ENCODE data around the gene ERICH2.

The ERICH2 gene

DNA sequence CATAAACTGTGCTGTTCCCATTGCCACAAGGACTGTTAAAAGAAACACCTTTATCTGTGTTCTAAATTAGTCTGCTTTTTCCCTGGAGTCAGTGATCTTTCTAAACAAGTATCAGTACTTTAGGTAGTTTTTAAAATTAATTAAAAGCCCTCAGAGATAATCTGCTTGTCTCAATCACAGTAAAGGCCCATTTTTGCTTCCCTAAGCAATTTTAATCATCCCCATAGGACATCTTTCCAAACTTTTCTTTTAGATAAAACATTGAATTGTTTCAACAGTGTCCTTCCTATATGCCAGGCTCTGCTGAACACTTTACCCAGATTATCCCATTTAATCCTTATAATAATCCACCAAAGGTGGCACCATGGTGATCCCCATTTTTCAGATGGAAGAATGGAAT is 3.9 kb downstream of the ERICH2 start:
- Histone ChIP-seq H3K9ac (ENCODE audit: insufficient read length, low read depth) (no peak overlapping the region), H3K4me1 (ENCODE audit: insufficient read depth, insufficient read length) (no peaks in the 10 kb centered on the region), H3K9me3 (ENCODE audit: insufficient read depth, low read length) (no peaks in the 10 kb centered on the region), H3K27me3 (ENCODE audit: insufficient read depth, insufficient read length) (no peaks in the 10 kb centered on the region), H3K4me3 (ENCODE audit: insufficient read length, low read depth) (no peak overlapping the region), H3K36me3 (ENCODE audit: insufficient read depth, insufficient read length, low read length) (peaks cover 7% of the 10 kb centered on the region)
- TF ChIP-seq SUZ12 (IDR thresholded peaks at IDR 0.05; ENCODE audit: extremely low read depth, insufficient read depth, insufficient read length) (no peak), ZNF274 (IDR thresholded peaks at IDR 0.05; ENCODE audit: low read depth, low read length) (no peak), YY1 (IDR thresholded peaks at IDR 0.05; ENCODE audit: insufficient read depth, insufficient read length) (no peak)
- DNase-seq (ENCODE audit: low read depth, low spot score) = no peak

GRCh38 chr2:170778900-170779299 is 8.7 kb downstream of the ERICH2 start:
- H3K4me1 ChIP-seq (ENCODE audit: insufficient read depth, insufficient read length) = no peaks in the 10 kb centered on the region
- no peaks in the 10 kb centered on the region for H3K9me3 ChIP-seq (ENCODE audit: insufficient read depth, low read length)
- no peaks in the 10 kb centered on the region for H3K27me3 ChIP-seq (ENCODE audit: insufficient read depth, insufficient read length)
- DNase-seq (ENCODE audit: low read depth, low spot score) = no peak
- no peak for TF ChIP-seq SUZ12 (IDR thresholded peaks at IDR 0.05; ENCODE audit: extremely low read depth, insufficient read depth, insufficient read length)
- H3K4me3 ChIP-seq (ENCODE audit: insufficient read length, low read depth) = no peak overlapping the region
- peaks cover 7% of the 10 kb centered on the region for H3K36me3 ChIP-seq (ENCODE audit: insufficient read depth, insufficient read length, low read length)
- H3K9ac ChIP-seq (ENCODE audit: insufficient read length, low read depth) = no peak overlapping the region

- H3K9me3 ChIP-seq (ENCODE audit: insufficient read depth, low read length) = no peaks in the 10 kb centered on the region
- no peak overlapping the region for H3K9ac ChIP-seq (ENCODE audit: insufficient read length, low read depth)
- peaks cover 5% of the 10 kb centered on the region for H3K36me3 ChIP-seq (ENCODE audit: insufficient read depth, insufficient read length, low read length)
- no peaks in the 10 kb centered on the region for H3K4me1 ChIP-seq (ENCODE audit: insufficient read depth, insufficient read length)
- no peak for TF ChIP-seq SUZ12 (IDR thresholded peaks at IDR 0.05; ENCODE audit: extremely low read depth, insufficient read depth, insufficient read length)
- no peak for TF ChIP-seq YY1 (IDR thresholded peaks at IDR 0.05; ENCODE audit: insufficient read depth, insufficient read length)
- no peak for TF ChIP-seq ZNF274 (IDR thresholded peaks at IDR 0.05; ENCODE audit: low read depth, low read length)
- DNase-seq (ENCODE audit: low read depth, low spot score) = no peak
- no peaks in the 10 kb centered on the region for H3K27me3 ChIP-seq (ENCODE audit: insufficient read depth, insufficient read length)
- H3K4me3 ChIP-seq (ENCODE audit: insufficient read length, low read depth) = no peak overlapping the region
Observed at GRCh38 chr2:170779304-170779703, 9.1 kb downstream of the ERICH2 start.

DNA sequence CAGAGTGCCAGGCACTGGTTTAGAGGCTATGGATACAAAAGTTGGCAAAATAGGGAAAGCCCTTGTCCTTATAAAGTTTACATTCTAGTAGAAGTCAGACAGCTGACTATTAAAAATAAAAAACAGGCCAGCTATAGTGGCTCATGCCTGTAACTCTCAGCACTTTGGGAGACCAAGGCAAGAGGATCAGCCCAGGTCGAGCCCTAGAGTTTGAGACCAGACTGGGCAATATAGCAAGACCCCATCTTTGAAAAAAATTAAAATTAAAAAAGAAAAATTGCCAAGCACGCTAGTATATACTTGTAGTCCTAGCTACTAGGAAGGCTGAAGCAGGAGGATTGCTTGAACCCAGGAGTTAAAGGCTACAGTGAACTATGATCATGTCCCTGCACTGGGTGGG is 12.5 kb downstream of the ERICH2 start:
- Histone ChIP-seq H3K4me1 (ENCODE audit: insufficient read depth, insufficient read length) (no peaks in the 10 kb centered on the region), H3K9ac (ENCODE audit: insufficient read length, low read depth) (no peak overlapping the region), H3K9me3 (ENCODE audit: insufficient read depth, low read length) (no peaks in the 10 kb centered on the region), H3K36me3 (ENCODE audit: insufficient read depth, insufficient read length, low read length) (no peaks in the 10 kb centered on the region), H3K27me3 (ENCODE audit: insufficient read depth, insufficient read length) (no peaks in the 10 kb centered on the region), H3K4me3 (ENCODE audit: insufficient read length, low read depth) (no peak overlapping the region)
- no peak for DNase-seq (ENCODE audit: low read depth, low spot score)
- TF ChIP-seq YY1 (IDR thresholded peaks at IDR 0.05; ENCODE audit: insufficient read depth, insufficient read length) (no peak), SUZ12 (IDR thresholded peaks at IDR 0.05; ENCODE audit: extremely low read depth, insufficient read depth, insufficient read length) (no peak), ZNF274 (IDR thresholded peaks at IDR 0.05; ENCODE audit: low read depth, low read length) (no peak)

GRCh38 chr2:170783549-170783948 is 13.4 kb downstream of the ERICH2 start:
- Histone ChIP-seq H3K4me3 (ENCODE audit: insufficient read length, low read depth) (no peak overlapping the region), H3K27me3 (ENCODE audit: insufficient read depth, insufficient read length) (no peaks in the 10 kb centered on the region), H3K4me1 (ENCODE audit: insufficient read depth, insufficient read length) (no peaks in the 10 kb centered on the region), H3K9ac (ENCODE audit: insufficient read length, low read depth) (no peak overlapping the region), H3K36me3 (ENCODE audit: insufficient read depth, insufficient read length, low read length) (no peaks in the 10 kb centered on the region), H3K9me3 (ENCODE audit: insufficient read depth, low read length) (no peaks in the 10 kb centered on the region)
- TF ChIP-seq ZNF274 (IDR thresholded peaks at IDR 0.05; ENCODE audit: low read depth, low read length) = no peak
- no peak for TF ChIP-seq YY1 (IDR thresholded peaks at IDR 0.05; ENCODE audit: insufficient read depth, insufficient read length)
- TF ChIP-seq SUZ12 (IDR thresholded peaks at IDR 0.05; ENCODE audit: extremely low read depth, insufficient read depth, insufficient read length) = no peak
- no peak for DNase-seq (ENCODE audit: low read depth, low spot score)

- no peak overlapping the region for H3K9ac ChIP-seq (ENCODE audit: insufficient read length, low read depth)
- no peaks in the 10 kb centered on the region for H3K4me1 ChIP-seq (ENCODE audit: insufficient read depth, insufficient read length)
- no peaks in the 10 kb centered on the region for H3K9me3 ChIP-seq (ENCODE audit: insufficient read depth, low read length)
- DNase-seq (ENCODE audit: low read depth, low spot score) = no peak
- H3K36me3 ChIP-seq (ENCODE audit: insufficient read depth, insufficient read length, low read length) = no peaks in the 10 kb centered on the region
- no peak overlapping the region for H3K4me3 ChIP-seq (ENCODE audit: insufficient read length, low read depth)
- no peaks in the 10 kb centered on the region for H3K27me3 ChIP-seq (ENCODE audit: insufficient read depth, insufficient read length)
- no peak for TF ChIP-seq YY1 (IDR thresholded peaks at IDR 0.05; ENCODE audit: insufficient read depth, insufficient read length)
- TF ChIP-seq SUZ12 (IDR thresholded peaks at IDR 0.05; ENCODE audit: extremely low read depth, insufficient read depth, insufficient read length) = no peak
- TF ChIP-seq ZNF274 (IDR thresholded peaks at IDR 0.05; ENCODE audit: low read depth, low read length) = no peak
Observed at GRCh38 chr2:170798996-170799395, 28.8 kb downstream of the ERICH2 start.

DNA sequence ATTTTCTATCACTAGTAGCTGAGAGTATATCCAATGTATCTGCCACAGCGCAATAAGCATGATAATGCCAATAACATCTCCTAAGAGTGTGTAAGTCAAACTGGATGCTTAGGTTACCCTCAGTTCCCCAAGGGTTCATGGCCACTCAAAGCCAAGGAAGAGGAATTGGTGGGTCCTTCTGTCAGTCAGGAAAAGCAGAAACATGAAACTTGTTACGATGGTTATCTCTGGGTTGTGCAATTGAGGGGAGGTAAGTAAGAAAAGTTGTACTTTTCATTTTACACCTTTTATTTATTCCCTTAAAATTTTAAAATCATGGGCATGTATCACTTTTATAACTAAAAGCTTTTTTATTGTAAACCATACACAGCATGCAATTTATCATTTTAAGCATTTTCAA is 36.4 kb downstream of the ERICH2 start:
- Histone ChIP-seq H3K9ac (ENCODE audit: insufficient read length, low read depth) (no peak overlapping the region), H3K27me3 (ENCODE audit: insufficient read depth, insufficient read length) (no peaks in the 10 kb centered on the region), H3K36me3 (ENCODE audit: insufficient read depth, insufficient read length, low read length) (no peaks in the 10 kb centered on the region), H3K9me3 (ENCODE audit: insufficient read depth, low read length) (no peaks in the 10 kb centered on the region), H3K4me3 (ENCODE audit: insufficient read length, low read depth) (no peak overlapping the region), H3K4me1 (ENCODE audit: insufficient read depth, insufficient read length) (no peaks in the 10 kb centered on the region)
- DNase-seq (ENCODE audit: low read depth, low spot score) = no peak
- TF ChIP-seq ZNF274 (IDR thresholded peaks at IDR 0.05; ENCODE audit: low read depth, low read length) (no peak), YY1 (IDR thresholded peaks at IDR 0.05; ENCODE audit: insufficient read depth, insufficient read length) (no peak), SUZ12 (IDR thresholded peaks at IDR 0.05; ENCODE audit: extremely low read depth, insufficient read depth, insufficient read length) (no peak)
